BE2C (cell line): Measurements from ENCODE around the gene GHRH.

ENCODE experiments used
- DNase-seq: peaks from one replicate; pipeline ENCODE4 v3.0.0-alpha.2; 2020
- H3K27me3 ChIP-seq: fragments of 250-450 bp; sonication (Bioruptor Pico); 2 replicates; pipeline ENCODE4 v1.5.1; 2020; ENCODE audit warnings: mild to moderate bottlenecking
- H3K36me3 ChIP-seq: fragments of 250-450 bp; sonication (Bioruptor Pico); 2 replicates; pipeline ENCODE4 v1.5.1; 2020; ENCODE audit warnings: mild to moderate bottlenecking
- H3K4me1 ChIP-seq: fragments of 250-450 bp; sonication (Bioruptor Pico); 2 replicates; pipeline ENCODE4 v1.5.1; 2020
- H3K4me3 ChIP-seq: 2 replicates; pipeline ENCODE4 v1.5.1; 2011; ENCODE audit warnings: low read depth, low read length
- H3K9me3 ChIP-seq: fragments of 250-450 bp; sonication (Bioruptor Pico); 2 replicates; pipeline ENCODE4 v1.5.1; 2020
- CTCF ChIP-seq: IDR thresholded peaks from 2 replicates; pipeline ENCODE4 v1.5.1; 2012; ENCODE audit warnings: mild to moderate bottlenecking, low read depth, low read length

The GHRH gene

GRCh38 chr20:37218441-37218840 lies 43.2 kb downstream of the GHRH start:
- TF ChIP-seq CTCF: no peak
- Histone ChIP-seq H3K9me3 (no peaks in the 10 kb centered on the region), H3K4me1 (peaks cover 15% of the 10 kb centered on the region), H3K4me3 (no peak overlapping the region), H3K27me3 (no peaks in the 10 kb centered on the region), H3K36me3 (peaks cover 90% of the 10 kb centered on the region)
- no peak for DNase-seq

- Histone ChIP-seq H3K4me1 (no peaks in the 10 kb centered on the region), H3K9me3 (no peaks in the 10 kb centered on the region), H3K27me3 (no peaks in the 10 kb centered on the region), H3K4me3 (no peak overlapping the region), H3K36me3 (peaks cover 98% of the 10 kb centered on the region)
- TF ChIP-seq CTCF: no peak
- DNase-seq: no peak
Measured at GRCh38 chr20:37209661-37210314, 51.8 kb downstream of the GHRH start.

- H3K4me1 ChIP-seq: no peaks in the 10 kb centered on the region
- H3K4me3 ChIP-seq: no peak overlapping the region
- no peaks in the 10 kb centered on the region for H3K9me3 ChIP-seq
- no peak for TF ChIP-seq CTCF
- peaks cover 99% of the 10 kb centered on the region for H3K36me3 ChIP-seq
- DNase-seq: no peak
- no peaks in the 10 kb centered on the region for H3K27me3 ChIP-seq
Measured at GRCh38 chr20:37209193-37209592, 52.4 kb downstream of the GHRH start.

GRCh38 chr20:37207171-37207570 lies 54.4 kb downstream of the GHRH start:
- Histone ChIP-seq H3K4me1 (peaks cover 4% of the 10 kb centered on the region), H3K4me3 (no peak overlapping the region), H3K9me3 (no peaks in the 10 kb centered on the region), H3K27me3 (no peaks in the 10 kb centered on the region), H3K36me3 (peaks cover 94% of the 10 kb centered on the region)
- DNase-seq: no peak
- no peak for TF ChIP-seq CTCF

- Histone ChIP-seq H3K9me3 (no peaks in the 10 kb centered on the region), H3K27me3 (no peaks in the 10 kb centered on the region), H3K4me3 (no peak overlapping the region), H3K36me3 (peaks cover 94% of the 10 kb centered on the region), H3K4me1 (peaks cover 13% of the 10 kb centered on the region)
- no peak for TF ChIP-seq CTCF
- no peak for DNase-seq
Measured at GRCh38 chr20:37205794-37206193, 55.8 kb downstream of the GHRH start.

- peaks cover 13% of the 10 kb centered on the region for H3K4me1 ChIP-seq
- H3K4me3 ChIP-seq: no peak overlapping the region
- TF ChIP-seq CTCF: no peak
- H3K27me3 ChIP-seq: no peaks in the 10 kb centered on the region
- no peaks in the 10 kb centered on the region for H3K9me3 ChIP-seq
- no peak for DNase-seq
- H3K36me3 ChIP-seq: peaks cover 94% of the 10 kb centered on the region
Measured at GRCh38 chr20:37205130-37205529, 56.5 kb downstream of the GHRH start.
